Activated effector memory CD4-positive, alpha-beta T cell treated with anti-CD3 and anti-CD28 coated beads, Interleukin-2, amount 50 U/mL, for 16 hours (primary cell): ENCODE results near the gene NUDT17.
"Not testable (repeated sequence)": the region's sequence is repeated elsewhere in the genome, so short reads cannot be mapped to it uniquely, and the experiment has no call there.

Experiments
- DNase-seq: peaks from one replicate; pipeline ENCODE4 v3.0.0-alpha.2; 2020

Gene NUDT17

GRCh38 chr1:145845514-145846161 is at the start of gene NUDT17:
Gene NUDT17 (plus strand): TSS chr1:145845630. CDS start chr1:145845641, 11 bp downstream.
- peak; percentile 91 for DNase-seq

GRCh38 chr1:145796753-145797152 is 48.7 kb upstream of the NUDT17 start:
- no peak for DNase-seq

- no peak for DNase-seq
Observed at GRCh38 chr1:145799806-145800205, 45.6 kb upstream of the NUDT17 start.

- DNase-seq = no peak
Observed at GRCh38 chr1:145804235-145805045, 41.0 kb upstream of the NUDT17 start.

GRCh38 chr1:145805057-145805456 is 40.4 kb upstream of the NUDT17 start:
- DNase-seq = no peak

GRCh38 chr1:145806408-145806807 is 39.0 kb upstream of the NUDT17 start:
- DNase-seq = no peak

GRCh38 chr1:145806844-145807243 is 38.6 kb upstream of the NUDT17 start:
- peak; percentile 9 for DNase-seq

GRCh38 chr1:145812977-145813810 is 32.2 kb upstream of the NUDT17 start:
- not testable (repeated sequence) for DNase-seq

- DNase-seq = not testable (repeated sequence)
Observed at GRCh38 chr1:145818095-145818494, 27.3 kb upstream of the NUDT17 start.

GRCh38 chr1:145822779-145823331 is 22.6 kb upstream of the NUDT17 start:
- DNase-seq = not testable (repeated sequence)

- peak; percentile 94 for DNase-seq
Observed at GRCh38 chr1:145823565-145824498, 21.6 kb upstream of the NUDT17 start, which contains the start of the genes POLR3C and RNF115. Gene POLR3C (plus strand): TSS chr1:145824200. CDS start chr1:145825777, 1,577 bp downstream. Gene RNF115 (minus strand): TSS chr1:145824095. CDS start chr1:145823873, 222 bp downstream.

- no peak for DNase-seq
Observed at GRCh38 chr1:145824499-145824842, 21.0 kb upstream of the NUDT17 start.

- no peak for DNase-seq
Observed at GRCh38 chr1:145826030-145826429, 19.4 kb upstream of the NUDT17 start.

GRCh38 chr1:145827966-145828365 is 17.5 kb upstream of the NUDT17 start:
- DNase-seq = no peak

GRCh38 chr1:145828367-145829026 is 16.9 kb upstream of the NUDT17 start:
- DNase-seq = no peak

- DNase-seq = not testable (repeated sequence)
Observed at GRCh38 chr1:145830810-145831209, 14.6 kb upstream of the NUDT17 start.

- DNase-seq = no peak
Observed at GRCh38 chr1:145837656-145838055, 7.8 kb upstream of the NUDT17 start.

- DNase-seq = no peak
Observed at GRCh38 chr1:145843031-145843430, 2.4 kb upstream of the NUDT17 start.

- DNase-seq = no peak
Observed at GRCh38 chr1:145845144-145845513, 301 bp upstream of the NUDT17 start.

- DNase-seq = peak; percentile 65
Observed at GRCh38 chr1:145846201-145846612, 777 bp downstream of the NUDT17 start.

- no peak for DNase-seq
Observed at GRCh38 chr1:145847827-145848226, 2.4 kb downstream of the NUDT17 start.
